HG03159 (cell line): ENCODE measurements around the gene WBP2NL.
"Not testable (repeated sequence)": the region's sequence is repeated elsewhere in the genome, so short reads cannot be mapped to it uniquely, and the experiment has no call there.

Source experiments
- ATAC-seq: cut with Tn5 transposase; IDR thresholded peaks from one replicate; pipeline ENCODE4 v1.9.1; 2021; ENCODE audit warnings: mild to moderate bottlenecking, moderate library complexity; ENCODE audit not compliant: unreplicated experiment

The WBP2NL gene

GRCh38 chr22:42071508-42071907 is 72.9 kb downstream of the WBP2NL start:
- not testable (repeated sequence) for ATAC-seq

- no peak for ATAC-seq
These were observed 74.2 kb downstream of the WBP2NL start for GRCh38 chr22:42072606-42073330.

- no peak for ATAC-seq
These were observed 75.0 kb downstream of the WBP2NL start for GRCh38 chr22:42073621-42074041.

GRCh38 chr22:42074132-42074811 is 75.7 kb downstream of the WBP2NL start, which contains the start of gene PHETA2:
TSS of gene PHETA2 (plus strand) at chr22:42074248. CDS start at chr22:42077294, 3,046 bp downstream.
- ATAC-seq: no peak

- ATAC-seq: no peak
These were observed 76.5 kb downstream of the WBP2NL start for GRCh38 chr22:42074846-42075676.

GRCh38 chr22:42076764-42077485 is 78.3 kb downstream of the WBP2NL start:
- no peak for ATAC-seq

GRCh38 chr22:42077486-42078125 is 79.0 kb downstream of the WBP2NL start:
- ATAC-seq: no peak
